A673 (cell line): ENCODE measurements around the gene TBC1D4. TPM values are rescaled to one million over a fixed set of nuclear protein-coding genes. Genes with fewer than 3 reads are reported as not detected.

Experiments used
- BruUV-seq: library from RNA; stranded (reverse); fragments of 400-500 nt; replicated peaks from 2 replicates; lab custom pipeline; 2021; lab: Mats Ljungman, UMichigan
- CTCF ChIA-PET: fragments of 300-600 bp; sonication (Branson Sonifier 250); formaldehyde crosslinking; loops from one replicate; lab custom pipeline; 2022; ENCODE audit warnings: antibody characterized with exemption; lab: Charles Lee
- POLR2A ChIA-PET: fragments of 300-600 bp; sonication (Branson Sonifier 250); formaldehyde crosslinking; loops from one replicate; lab custom pipeline; 2022; ENCODE audit warnings: antibody characterized with exemption; ENCODE audit not compliant: low non-redundant PET; lab: Charles Lee
- DNase-seq: peaks from one replicate; pipeline ENCODE4 v3.0.0-alpha.2; 2015; ENCODE audit warnings: low spot score
- H3K27ac ChIP-seq: fragments of 200-600 bp; sonication (generic); 2 replicates; pipeline ENCODE4 v1.5.1; 2016; ENCODE audit warnings: mixed run types, low read depth, mild to moderate bottlenecking, mixed read lengths, antibody characterized with exemption, low read length; ENCODE audit not compliant: poor library complexity, severe bottlenecking
- H3K27me3 ChIP-seq: fragments of 200-600 bp; sonication (generic); replicated peaks from 2 replicates; pipeline ENCODE4 v1.6.1; 2017; ENCODE audit warnings: mixed run types, low read depth, mild to moderate bottlenecking, mixed read lengths, antibody characterized with exemption, low read length; ENCODE audit not compliant: insufficient read depth, poor library complexity
- H3K36me3 ChIP-seq: fragments of 200-600 bp; sonication (generic); 2 replicates; pipeline ENCODE4 v1.6.1; 2016; ENCODE audit warnings: mixed run types, mild to moderate bottlenecking, mixed read lengths, antibody characterized with exemption, low read length; ENCODE audit not compliant: insufficient read depth, poor library complexity, severe bottlenecking
- H3K4me1 ChIP-seq: fragments of 200-600 bp; sonication (generic); 2 replicates; pipeline ENCODE4 v1.6.1; 2017; ENCODE audit warnings: mixed run types, mild to moderate bottlenecking, mixed read lengths, antibody characterized with exemption, low read length; ENCODE audit not compliant: insufficient read depth, poor library complexity, severe bottlenecking
- H3K4me3 ChIP-seq: fragments of 200-600 bp; sonication (generic); 2 replicates; pipeline ENCODE4 v1.5.1; 2016; ENCODE audit warnings: low read depth, mixed run types, mild to moderate bottlenecking, mixed read lengths, low read length; ENCODE audit not compliant: poor library complexity, severe bottlenecking
- H3K9me3 ChIP-seq: fragments of 200-600 bp; sonication (generic); 2 replicates; pipeline ENCODE4 v1.6.1; 2016; ENCODE audit warnings: mixed run types, low read depth, mild to moderate bottlenecking, mixed read lengths, antibody characterized with exemption, low read length; ENCODE audit not compliant: poor library complexity, severe bottlenecking
- EZH2 ChIP-seq: fragments of 200-600 bp; sonication (generic); IDR thresholded peaks from 2 replicates; pipeline ENCODE4 v1.6.1; 2017; ENCODE audit warnings: borderline replicate concordance, low read depth, mild to moderate bottlenecking, mixed read lengths, antibody characterized with exemption, low read length; ENCODE audit not compliant: poor library complexity, severe bottlenecking
- intact Hi-C: fragments of 100-400 bp; cut with micrococcal nuclease; formaldehyde crosslinking; loops from one replicate; pipeline ENCODE4 v1.10.0; 2022; ENCODE audit not compliant: unreplicated experiment
- total RNA-seq: library from RNA; stranded (reverse); gene quantifications from 2 replicates; pipeline ENCODE4 v1.2.3, GENCODE V29; 2021
- TF ChIP-seq, protein P1 (sequence below): fragments of 300-800, 200-600 bp; sonication (generic); conservative IDR thresholded peaks from 2 replicates; pipeline ENCODE4 v1.5.1; 2017; ENCODE audit warnings: low read depth, mild to moderate bottlenecking, antibody characterized with exemption, low read length, moderate library complexity, mixed read lengths

Gene TBC1D4
- total RNA-seq, 1 experiment from 2014 or later = 9.8 TPM

DNA sequence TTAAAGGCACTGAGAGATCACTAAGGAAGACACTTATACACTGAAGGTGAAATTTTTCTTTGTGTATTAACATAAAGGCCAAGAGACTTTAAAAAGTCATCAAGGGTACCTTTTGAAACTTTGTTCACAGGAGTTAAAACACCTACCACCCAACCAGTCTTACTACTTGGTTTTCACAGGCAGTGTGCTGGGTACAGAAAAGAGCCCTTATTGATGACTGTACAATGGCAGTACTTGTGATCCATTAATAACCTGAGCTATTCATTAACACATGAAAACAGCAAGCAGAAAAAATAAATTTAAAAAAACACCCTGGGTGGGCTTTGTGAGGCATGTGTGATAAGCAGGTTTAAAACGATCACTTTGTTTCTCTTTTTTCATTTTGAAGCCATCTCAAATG, 148.9 kb downstream of the TBC1D4 start:
- no peaks in the 10 kb centered on the region for H3K27me3 ChIP-seq
- H3K36me3 ChIP-seq = no peaks in the 10 kb centered on the region
- CTCF ChIA-PET = no interaction called here
- no TSS peak for BruUV-seq
- intact Hi-C loops = no loop called here
- POLR2A ChIA-PET = no interaction called here
- H3K4me3 ChIP-seq = no peak overlapping the region
- H3K27ac ChIP-seq = no peak overlapping the region
- peaks cover 6% of the 10 kb centered on the region for H3K4me1 ChIP-seq
- TF ChIP-seq EZH2 = no peak
- TF ChIP-seq, protein P1, sequence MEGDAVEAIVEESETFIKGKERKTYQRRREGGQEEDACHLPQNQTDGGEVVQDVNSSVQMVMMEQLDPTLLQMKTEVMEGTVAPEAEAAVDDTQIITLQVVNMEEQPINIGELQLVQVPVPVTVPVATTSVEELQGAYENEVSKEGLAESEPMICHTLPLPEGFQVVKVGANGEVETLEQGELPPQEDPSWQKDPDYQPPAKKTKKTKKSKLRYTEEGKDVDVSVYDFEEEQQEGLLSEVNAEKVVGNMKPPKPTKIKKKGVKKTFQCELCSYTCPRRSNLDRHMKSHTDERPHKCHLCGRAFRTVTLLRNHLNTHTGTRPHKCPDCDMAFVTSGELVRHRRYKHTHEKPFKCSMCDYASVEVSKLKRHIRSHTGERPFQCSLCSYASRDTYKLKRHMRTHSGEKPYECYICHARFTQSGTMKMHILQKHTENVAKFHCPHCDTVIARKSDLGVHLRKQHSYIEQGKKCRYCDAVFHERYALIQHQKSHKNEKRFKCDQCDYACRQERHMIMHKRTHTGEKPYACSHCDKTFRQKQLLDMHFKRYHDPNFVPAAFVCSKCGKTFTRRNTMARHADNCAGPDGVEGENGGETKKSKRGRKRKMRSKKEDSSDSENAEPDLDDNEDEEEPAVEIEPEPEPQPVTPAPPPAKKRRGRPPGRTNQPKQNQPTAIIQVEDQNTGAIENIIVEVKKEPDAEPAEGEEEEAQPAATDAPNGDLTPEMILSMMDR = no peak
- H3K9me3 ChIP-seq = no peaks in the 10 kb centered on the region
- no peak for DNase-seq

DNA sequence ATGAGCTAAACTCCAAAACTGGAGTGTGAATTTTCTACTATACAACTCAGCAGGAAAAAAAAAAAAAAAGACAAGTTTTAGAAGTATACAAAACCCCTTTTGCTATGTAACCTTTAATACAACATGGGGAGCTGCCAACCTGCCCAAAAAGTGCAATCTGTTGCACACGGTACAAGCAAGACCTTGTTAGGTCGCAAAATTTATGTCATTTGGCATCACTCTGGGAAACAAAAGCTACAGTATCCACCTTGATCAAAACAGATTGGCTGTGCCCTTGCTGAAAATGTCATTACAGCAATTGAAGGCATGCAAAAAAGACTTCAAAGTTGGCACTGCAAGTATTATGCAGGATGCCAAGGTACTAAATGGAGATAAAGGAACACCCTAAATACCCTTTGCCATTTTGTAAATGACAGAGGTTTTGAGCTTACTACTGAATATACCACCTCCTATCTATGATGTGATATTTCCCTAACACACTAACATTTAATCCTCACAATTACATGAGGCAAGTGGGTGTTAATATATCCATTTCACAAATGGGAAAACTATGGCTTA, 150.1 kb downstream of the TBC1D4 start:
- BruUV-seq = no TSS peak
- CTCF ChIA-PET = no interaction called here
- Histone ChIP-seq H3K27ac (no peak overlapping the region), H3K4me3 (no peak overlapping the region), H3K36me3 (no peaks in the 10 kb centered on the region), H3K27me3 (no peaks in the 10 kb centered on the region), H3K9me3 (no peaks in the 10 kb centered on the region), H3K4me1 (peaks cover 11% of the 10 kb centered on the region)
- no peak for DNase-seq
- POLR2A ChIA-PET = no interaction called here
- intact Hi-C loops = no loop called here
- TF ChIP-seq, protein P1 = no peak
- TF ChIP-seq EZH2 = no peak

DNA sequence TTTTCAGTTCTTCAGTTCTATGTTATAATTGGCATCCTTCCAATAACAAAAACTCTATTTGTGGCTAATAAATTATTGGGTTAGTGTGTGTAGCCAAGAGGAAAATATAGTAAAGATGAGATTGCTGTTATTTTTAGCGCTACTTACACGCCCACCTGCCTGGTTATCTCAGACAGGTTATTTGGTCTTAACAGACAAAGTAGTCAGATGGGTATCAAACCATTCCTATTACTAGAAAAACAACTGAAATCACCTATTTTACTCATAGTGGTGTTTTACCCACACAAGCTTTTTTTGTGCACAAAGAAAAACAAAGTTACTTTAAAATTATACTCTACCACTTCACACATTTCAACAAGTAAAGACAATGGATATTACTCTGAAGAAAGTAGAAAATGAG, 151.2 kb downstream of the TBC1D4 start:
- no peak overlapping the region for H3K27ac ChIP-seq
- intact Hi-C loops = no loop called here

More for the DNA sequence above, 151.2 kb downstream of the TBC1D4 start:
- peaks cover 12% of the 10 kb centered on the region for H3K4me1 ChIP-seq
- CTCF ChIA-PET = no interaction called here
- no peaks in the 10 kb centered on the region for H3K27me3 ChIP-seq
- no peak for DNase-seq
- no peaks in the 10 kb centered on the region for H3K9me3 ChIP-seq
- no peak overlapping the region for H3K4me3 ChIP-seq
- H3K36me3 ChIP-seq = no peaks in the 10 kb centered on the region
- BruUV-seq = no TSS peak
- POLR2A ChIA-PET = no interaction called here
- no peak for TF ChIP-seq EZH2
- TF ChIP-seq, protein P1 = no peak
